Spleen (tissue), 11 donors: ENCODE data around the gene CCDC117. TPM values are rescaled to one million over a fixed set of nuclear protein-coding genes. Genes with fewer than 3 reads are reported as not detected.

Source experiments
- DNase-seq: peaks from one replicate; pipeline ENCODE4 v3.0.0-alpha.2; 2020
- H3K27ac ChIP-seq, 8 donors: fragments of 200-600 bp; sonication (generic) in 7 of 8; 1 replicate in 4 of 8; 2 replicates in 4 of 8; pipeline versions ENCODE4 v1.5.0 to v1.8.0; 2016 to 2021; ENCODE audit warnings: inconsistent platforms in 4 of 8, mild to moderate bottlenecking in 4 of 8, moderate library complexity in 1 of 8
- H3K27me3 ChIP-seq, 7 donors: fragments of 200-600 bp; sonication (generic) in 6 of 7; replicated peaks in 1 of 7; 1 replicate in 4 of 7; 2 replicates in 3 of 7; pipeline versions ENCODE4 v1.5.0 to v1.8.0; 2016 to 2021; ENCODE audit warnings: inconsistent platforms in 3 of 7, mild to moderate bottlenecking in 1 of 7
- H3K36me3 ChIP-seq, 6 donors: fragments of 200-600 bp; sonication (generic) in 5 of 6; 1 replicate in 4 of 6; 2 replicates in 2 of 6; pipeline versions ENCODE4 v1.5.0 to v1.8.0; 2016 to 2021; ENCODE audit warnings: inconsistent platforms in 2 of 6
- H3K4me1 ChIP-seq, 6 donors: fragments of 200-600 bp; sonication (generic) in 5 of 6; 1 replicate in 3 of 6; 2 replicates in 3 of 6; pipeline versions ENCODE4 v1.5.0 to v1.8.0; 2016 to 2021; ENCODE audit warnings: inconsistent platforms in 3 of 6
- H3K4me3 ChIP-seq, 8 donors: fragments of 200-600 bp; sonication (generic) in 7 of 8; 1 replicate in 4 of 8; 2 replicates in 4 of 8; pipeline versions ENCODE4 v1.5.0 to v1.8.0; 2016 to 2021; ENCODE audit warnings: inconsistent platforms in 4 of 8, mild to moderate bottlenecking in 4 of 8, moderate library complexity in 2 of 8
- H3K9me3 ChIP-seq, 8 donors: fragments of 200-600 bp; sonication (generic) in 7 of 8; 1 replicate in 4 of 8; 2 replicates in 4 of 8; pipeline versions ENCODE4 v1.5.0 to v1.8.0; 2016 to 2021; ENCODE audit warnings: inconsistent platforms in 4 of 8
- CTCF ChIP-seq, 11 experiments: fragments of 200-600 bp in 7 of 11; fragments of 450-650 bp in 4 of 11; sonication (generic) in 4 of 11; IDR thresholded peaks in 8 of 11; conservative IDR thresholded peaks in 3 of 11; 1 replicate in 7 of 11; 2 replicates in 4 of 11; pipeline versions ENCODE4 v1.4.0 to v1.8.0; 2016 to 2021; ENCODE audit warnings: antibody characterized with exemption in 11 of 11, inconsistent platforms in 4 of 11, mild to moderate bottlenecking in 1 of 11
- POLR2A ChIP-seq, 3 donors: fragments of 450-650 bp; IDR thresholded peaks; one replicate each; pipeline ENCODE4 v1.5.1; 2017; ENCODE audit warnings: antibody characterized with exemption in 3 of 3, mild to moderate bottlenecking in 1 of 3
- POLR2AphosphoS5 ChIP-seq, 3 donors: sonication (generic); formaldehyde crosslinking; IDR thresholded peaks; one replicate each; pipeline ENCODE4 v1.5.1; 2017; ENCODE audit warnings: antibody characterized with exemption in 3 of 3
- WGBS, 5 donors: extraction: QIAGEN DNeasy Blood & Tissue Kit in 3 of 5; methylation state at CpG; one replicate each; pipeline versions ENCODE4 v1.1.5 to v1.1.7; 2013 to 2018; 5-methylcytosine and 5-hydroxymethylcytosine counted together
- intact Hi-C: fragments of 100-400 bp; cut with DNase I; formaldehyde crosslinking; loops from one replicate; pipeline ENCODE4 v1.15.0; 2023; ENCODE audit warnings: low total_unique reads
- polyA plus RNA-seq, 3 donors: library from polyadenylated mRNA; stranded (reverse); fragments of 200-250 nt; gene quantifications; one replicate each; pipeline ENCODE4 v1.2.1, GENCODE V29; 2013
- total RNA-seq, 7 donors: library from RNA; depleted of rRNA in 3 of 7; stranded (reverse); fragments of >200 nt in 3 of 7; fragmentation: NEBNext Ultra II Directional in 4 of 7; extraction: Animal tissue kit (Norgen Biotek cat#: 25700) in 4 of 7; gene quantifications; one replicate each; pipeline versions ENCODE4 v1.1.0 to v1.2.1, GENCODE V29; 2016 to 2021
- donor health status: healthy with polysubstance abuse.
- donor health status: DM: no; HTN: no; CAD: no; lungs with moderate emphysema.
- donor health status: DM: no; HTN: no; CAD: no.
- donor health status: Bipolar disorder and iron deficiency.
- donor health status: healthy.
- donor health status: DM: no; HTN: no; CAD: no.
- donor health status: DM: yes; HTN: yes; CAD: no.

The CCDC117 gene
- total and polyA plus RNA-seq, 10 donors, result 6.6 to 33.0 (median 19.0) TPM

GRCh38 chr22:28829358-28830181, 57.1 kb downstream of the CCDC117 start:
- no peaks in the 10 kb centered on the region for H3K9me3 ChIP-seq
- H3K27me3 ChIP-seq, result no peaks in the 10 kb centered on the region
- 36 to 46% (median 41%) methylated on average over 12 of the region's 12 CpGs for WGBS, 5 donors
- H3K36me3 ChIP-seq, result peaks cover 0 to 8% (median 0%) of the 10 kb centered on the region in 6 donors
- TF ChIP-seq POLR2A (IDR thresholded peaks at IDR 0.05), result no peak
- TF ChIP-seq CTCF (IDR thresholded peaks at IDR 0.05 in 8 of 11, conservative IDR thresholded peaks at IDR 0.05 in 3 of 11), result peak; percentile 89 to 98 (median 96)
- peak in 2 of 3 donors; percentile 31 to 73 for TF ChIP-seq POLR2AphosphoS5 (IDR thresholded peaks at IDR 0.05)
- peak; percentile 91 for DNase-seq
- H3K4me3 ChIP-seq, result no peak overlapping the region
- peaks cover 3 to 34% (median 11%) of the 10 kb centered on the region in 6 donors for H3K4me1 ChIP-seq
- intact Hi-C loops, result loop anchor here (5.0 kb wide), 1 partner anchor 227 kb away; no protein-coding TSS in a partner anchor
- H3K27ac ChIP-seq, result peak overlapping the region in 2 of 8 donors; percentile 2 to 5

GRCh38 chr22:28830441-28830840, 57.9 kb downstream of the CCDC117 start:
- no peak for TF ChIP-seq POLR2A (IDR thresholded peaks at IDR 0.05)
- TF ChIP-seq CTCF (IDR thresholded peaks at IDR 0.05 in 8 of 11, conservative IDR thresholded peaks at IDR 0.05 in 3 of 11), result no peak
- TF ChIP-seq POLR2AphosphoS5 (IDR thresholded peaks at IDR 0.05), result no peak
- 80 to 96% (median 90%) methylated on average over 3 of the region's 3 CpGs for WGBS, 5 donors
- Histone ChIP-seq H3K4me3 (no peak overlapping the region), H3K27ac (no peak overlapping the region), H3K36me3 (peaks cover 0 to 8% (median 0%) of the 10 kb centered on the region in 6 donors), H3K27me3 (no peaks in the 10 kb centered on the region), H3K9me3 (no peaks in the 10 kb centered on the region), H3K4me1 (peaks cover 3 to 34% (median 11%) of the 10 kb centered on the region in 6 donors)
- no peak for DNase-seq
- intact Hi-C loops, result no loop called here

GRCh38 chr22:28831140-28832072, 58.9 kb downstream of the CCDC117 start:
- H3K4me3 ChIP-seq, result no peak overlapping the region
- peaks cover 0 to 8% (median 0%) of the 10 kb centered on the region in 6 donors for H3K36me3 ChIP-seq
- H3K4me1 ChIP-seq, result peaks cover 3 to 34% (median 11%) of the 10 kb centered on the region in 6 donors
- 80 to 91% (median 85%) methylated on average over 5 to 7 of the region's 7 CpGs for WGBS, 5 donors
- H3K9me3 ChIP-seq, result no peaks in the 10 kb centered on the region
- H3K27me3 ChIP-seq, result no peaks in the 10 kb centered on the region
- intact Hi-C loops, result no loop called here
- no peak overlapping the region for H3K27ac ChIP-seq
- no peak for DNase-seq
- no peak for TF ChIP-seq POLR2AphosphoS5 (IDR thresholded peaks at IDR 0.05)
- no peak for TF ChIP-seq POLR2A (IDR thresholded peaks at IDR 0.05)
- TF ChIP-seq CTCF (IDR thresholded peaks at IDR 0.05 in 8 of 11, conservative IDR thresholded peaks at IDR 0.05 in 3 of 11), result no peak
